ENCODE measurements around the gene NOXO1.

Gene NOXO1

GRCh38 chr16:2009791-2010510 is 28.7 kb upstream of the NOXO1 start, which contains the start of gene ZNF598:
ZNF598 (minus strand) TSS chr16:2009821.
- no peak for DNase-seq (ENCODE audit: low read depth)

GRCh38 chr16:2009164-2009711 is 28.0 kb upstream of the NOXO1 start:
- DNase-seq (ENCODE audit: low read depth), result no peak

- DNase-seq (ENCODE audit: low read depth), result no peak
These were observed 27.4 kb upstream of the NOXO1 start for GRCh38 chr16:2008631-2009163.

- peak; percentile 79 for DNase-seq (ENCODE audit: low read depth)
These were observed 26.8 kb upstream of the NOXO1 start for GRCh38 chr16:2008009-2008526.

- DNase-seq (ENCODE audit: low read depth), result no peak
These were observed 26.0 kb upstream of the NOXO1 start for GRCh38 chr16:2007081-2007836.

GRCh38 chr16:2006317-2006716 is 25.0 kb upstream of the NOXO1 start:
- no peak for DNase-seq (ENCODE audit: low read depth)

- no peak for DNase-seq (ENCODE audit: low read depth)
These were observed 24.4 kb upstream of the NOXO1 start for GRCh38 chr16:2005646-2006045.

- no peak for DNase-seq (ENCODE audit: low read depth)
These were observed 23.7 kb upstream of the NOXO1 start for GRCh38 chr16:2004795-2005517.

GRCh38 chr16:2003827-2004641 is 22.8 kb upstream of the NOXO1 start:
- DNase-seq (ENCODE audit: low read depth), result peak; percentile 72

- no peak for DNase-seq (ENCODE audit: low read depth)
These were observed 22.1 kb upstream of the NOXO1 start for GRCh38 chr16:2003231-2003826.

- no peak for DNase-seq (ENCODE audit: low read depth)
These were observed 21.3 kb upstream of the NOXO1 start for GRCh38 chr16:2002406-2003230.

- no peak for DNase-seq (ENCODE audit: low read depth)
These were observed 20.4 kb upstream of the NOXO1 start for GRCh38 chr16:2001456-2002355.

- DNase-seq (ENCODE audit: low read depth), result no peak
These were observed 19.8 kb upstream of the NOXO1 start for GRCh38 chr16:2001035-2001434.

- no peak for DNase-seq (ENCODE audit: low read depth)
These were observed 18.7 kb upstream of the NOXO1 start for GRCh38 chr16:1999866-2000514.

- DNase-seq (ENCODE audit: low read depth), result no peak
These were observed 17.9 kb upstream of the NOXO1 start for GRCh38 chr16:1998852-1999801.

- DNase-seq (ENCODE audit: low read depth), result no peak
These were observed 17.1 kb upstream of the NOXO1 start for GRCh38 chr16:1998360-1998835.
